Urothelium cell line (cell line): ENCODE measurements around the gene VWA1.
"Not testable (repeated sequence)": the region's sequence is repeated elsewhere in the genome, so short reads cannot be mapped to it uniquely, and the experiment has no call there.

Experiments
- DNase-seq: peaks from one replicate; pipeline ENCODE4 v3.0.0; 2011; ENCODE audit warnings: low spot score, mixed read lengths
- FAIRE-seq: peaks from 2 replicates; lab custom pipeline; 2011; peaks lifted over from hg19 to GRCh38; lab: Jason Lieb, UNC

Gene VWA1

DNA sequence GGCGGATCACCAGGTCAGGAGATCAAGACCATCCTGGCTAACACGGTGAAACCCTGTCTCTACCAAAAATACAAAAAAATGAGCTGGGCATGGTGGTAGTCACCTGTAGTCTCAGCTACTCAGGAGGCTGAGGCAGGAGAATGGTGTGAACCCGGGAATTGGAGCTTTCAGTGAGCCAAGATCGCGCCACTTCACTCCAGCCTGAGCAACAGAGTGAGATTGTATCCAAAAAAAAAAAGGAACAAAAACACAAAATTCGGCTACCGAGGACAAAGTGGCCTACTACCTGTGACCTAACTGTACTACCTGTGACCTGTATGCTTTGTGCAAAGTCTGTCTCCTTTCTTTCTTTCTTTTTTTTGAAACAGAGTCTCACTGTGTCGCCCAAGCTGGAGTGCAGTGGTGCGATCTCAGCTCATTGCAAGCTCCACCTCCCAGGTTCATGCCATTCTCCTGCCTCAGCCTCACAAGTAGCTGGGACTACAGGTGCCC, 32.5 kb upstream of the VWA1 start:
- not testable (repeated sequence) for FAIRE-seq, DNase-seq

DNA sequence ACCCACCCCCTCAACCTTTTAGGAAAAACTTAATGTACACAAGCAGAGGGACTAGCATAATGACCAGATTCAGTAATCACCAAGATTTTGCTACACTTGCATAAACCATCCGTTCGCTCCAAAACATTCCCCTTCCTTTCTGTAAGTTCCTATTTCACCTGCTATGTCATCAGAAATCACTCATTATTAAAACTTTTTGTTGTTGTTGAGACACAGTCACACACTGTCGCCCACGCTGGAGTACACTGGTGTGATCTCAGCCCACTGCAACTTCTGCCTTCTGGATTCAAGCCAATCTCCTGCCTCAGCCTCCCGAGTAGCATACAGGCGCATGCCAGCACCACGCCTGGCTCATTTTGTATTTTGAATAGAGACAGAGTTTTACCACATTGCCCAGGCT, 31.8 kb upstream of the VWA1 start:
- DNase-seq (no peak), FAIRE-seq (no peak)

DNA sequence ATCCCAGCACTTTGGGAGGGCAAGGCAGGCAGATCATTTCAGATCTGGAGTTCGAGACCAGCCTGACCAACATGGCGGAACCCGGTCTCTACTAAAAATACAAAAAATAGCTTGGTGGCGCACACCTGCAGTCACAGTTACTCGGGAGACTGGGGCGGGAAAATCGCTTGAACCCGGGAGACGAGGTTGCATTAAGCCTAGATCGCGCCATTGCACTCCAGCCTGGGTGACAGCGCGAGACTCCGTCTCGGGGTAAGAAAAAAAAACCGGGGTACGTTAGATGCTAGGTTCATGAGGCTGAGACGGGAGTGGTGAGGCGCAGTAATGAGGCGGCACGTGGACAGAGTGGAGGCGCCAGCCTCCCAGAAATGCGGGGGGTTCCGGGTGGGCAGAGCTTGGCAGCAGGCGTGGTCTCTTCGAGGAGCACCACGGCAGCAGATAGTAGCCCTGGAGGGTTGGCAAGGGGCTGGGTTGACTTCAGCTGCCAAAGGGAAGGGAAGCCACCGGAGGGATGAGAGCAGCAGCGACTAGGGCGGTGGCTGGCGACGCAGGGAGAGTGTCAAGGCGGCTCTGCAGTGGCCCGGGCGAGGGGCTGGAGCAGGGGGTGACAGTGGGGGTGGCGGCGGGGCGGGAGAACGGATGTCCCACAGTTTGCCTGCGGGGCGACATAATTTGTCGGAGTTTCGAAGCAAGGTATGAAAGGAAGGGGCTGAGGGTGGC, 29.2 kb upstream of the VWA1 start:
- no peak for DNase-seq
- no peak for FAIRE-seq

DNA sequence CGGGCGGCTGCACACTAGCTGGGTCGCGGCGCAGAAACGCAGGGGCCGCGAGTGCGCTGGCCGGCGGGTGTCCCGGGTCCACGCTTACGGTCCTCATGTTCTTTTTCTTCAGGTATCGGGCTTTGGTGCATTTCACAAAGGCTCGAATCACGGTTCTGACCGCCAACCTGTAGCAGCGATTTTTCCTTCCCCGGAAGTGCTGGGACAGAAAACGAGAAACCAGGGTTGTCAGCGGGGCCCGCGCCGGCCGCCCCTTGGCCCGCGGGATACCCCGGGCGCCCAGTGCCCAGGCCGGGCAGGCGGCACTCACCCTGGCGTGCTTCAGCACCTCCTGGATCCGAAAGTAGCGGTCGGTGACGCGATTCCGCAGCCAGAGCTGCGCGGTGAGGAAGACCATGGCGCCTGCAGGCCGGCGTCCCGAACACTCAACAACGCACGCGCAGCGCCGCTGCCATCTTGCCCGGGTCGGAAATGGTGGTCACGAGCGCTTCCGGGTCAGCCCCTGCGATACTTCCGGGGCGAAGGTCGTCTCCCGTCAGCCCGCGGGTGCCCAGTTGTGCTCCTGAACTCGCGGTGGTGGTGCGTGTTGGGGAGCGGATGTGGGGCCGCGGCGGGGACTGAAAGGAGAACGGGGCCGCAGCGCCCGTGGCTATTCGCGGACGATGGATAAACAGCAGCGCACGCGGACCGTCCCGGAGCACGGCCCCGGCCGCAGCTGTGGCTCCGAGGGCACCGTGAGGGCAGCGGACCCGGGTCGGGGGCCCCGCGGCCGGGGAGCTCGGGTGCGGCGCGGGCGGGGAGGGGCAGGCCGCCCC, 28.5 kb upstream of the VWA1 start, which contains the start of gene MRPL20:
TSS of gene MRPL20 (minus strand) at position 473 of the 815 bp plus-strand sequence. CDS start at position 397, 76 bp downstream.
- DNase-seq, result peak; percentile 92
- FAIRE-seq, result peak; percentile 69

DNA sequence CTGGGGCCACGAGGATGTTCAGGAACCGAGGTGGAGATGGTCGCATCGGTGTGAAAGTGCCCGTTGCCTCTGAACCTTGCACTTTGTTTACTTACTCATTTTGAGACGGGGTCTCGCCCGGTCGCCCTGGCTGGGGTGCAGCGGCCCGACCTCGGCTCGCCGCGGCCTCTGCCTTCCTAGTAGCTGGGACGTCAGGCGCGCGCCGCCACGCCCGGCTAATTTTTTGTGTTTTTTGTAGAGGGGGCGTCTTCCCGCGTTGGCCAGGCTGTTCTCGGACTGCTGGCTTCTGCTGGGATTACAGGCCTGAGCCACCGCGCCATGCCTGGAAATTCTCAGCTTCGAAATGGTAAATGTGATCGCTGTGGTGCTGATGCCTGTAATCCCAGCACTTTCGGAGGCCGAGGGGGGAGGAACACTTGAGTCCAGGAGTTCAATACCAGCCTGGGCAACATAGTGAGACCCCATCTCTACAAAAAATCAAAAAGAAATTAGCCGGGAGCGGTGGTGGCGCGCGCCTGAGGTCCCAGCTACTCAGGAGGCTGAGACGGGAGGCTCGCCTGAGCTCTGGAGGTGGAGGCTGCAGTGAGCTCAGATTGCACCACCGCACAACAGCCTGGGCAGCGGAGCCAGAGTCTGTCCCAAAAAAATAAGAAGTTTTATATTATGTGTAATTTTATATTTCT, 27.7 kb upstream of the VWA1 start:
- DNase-seq, result no peak

DNA sequence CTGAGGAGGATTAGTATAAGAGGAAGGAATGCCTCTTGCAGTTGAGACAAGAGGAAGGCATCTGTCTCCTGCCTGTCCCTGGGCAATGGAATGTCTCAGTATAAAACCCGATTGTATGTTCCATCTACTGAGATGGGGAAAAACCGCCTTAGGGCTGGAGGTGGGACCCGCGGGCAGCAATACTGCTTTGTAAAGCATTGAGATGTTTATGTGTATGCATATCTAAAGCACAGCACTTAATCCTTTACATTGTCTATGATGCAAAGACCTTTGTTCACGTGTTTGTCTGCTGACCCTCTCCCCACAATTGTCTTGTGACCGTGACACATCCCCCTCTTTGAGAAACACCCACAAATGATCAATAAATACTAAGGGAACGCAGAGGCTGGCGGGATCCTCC, 25.3 kb upstream of the VWA1 start:
- not testable (repeated sequence) for DNase-seq, FAIRE-seq

More for the DNA sequence above, 27.7 kb upstream of the VWA1 start:
- no peak for FAIRE-seq

DNA sequence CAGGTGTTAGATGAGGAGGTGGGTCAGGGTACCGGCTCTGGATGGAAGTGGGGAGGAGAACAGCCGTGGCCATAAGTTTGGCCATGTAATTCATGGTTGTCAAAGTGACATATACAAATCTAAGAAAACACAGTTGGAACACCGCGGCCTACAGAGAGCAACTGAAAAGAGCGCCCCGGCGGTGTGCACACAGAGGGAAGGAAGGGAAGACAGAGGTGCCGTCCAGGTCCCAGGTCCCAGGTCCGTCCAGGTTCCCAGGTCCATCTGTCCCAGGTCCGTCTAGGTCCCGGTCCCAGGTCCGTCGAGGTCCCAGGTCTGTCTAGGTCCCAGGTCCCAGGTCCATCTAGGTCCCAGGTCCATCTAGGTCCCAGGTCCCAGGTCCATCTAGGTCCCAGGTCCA, 23.9 kb upstream of the VWA1 start:
- no peak for DNase-seq
- FAIRE-seq, result no peak

DNA sequence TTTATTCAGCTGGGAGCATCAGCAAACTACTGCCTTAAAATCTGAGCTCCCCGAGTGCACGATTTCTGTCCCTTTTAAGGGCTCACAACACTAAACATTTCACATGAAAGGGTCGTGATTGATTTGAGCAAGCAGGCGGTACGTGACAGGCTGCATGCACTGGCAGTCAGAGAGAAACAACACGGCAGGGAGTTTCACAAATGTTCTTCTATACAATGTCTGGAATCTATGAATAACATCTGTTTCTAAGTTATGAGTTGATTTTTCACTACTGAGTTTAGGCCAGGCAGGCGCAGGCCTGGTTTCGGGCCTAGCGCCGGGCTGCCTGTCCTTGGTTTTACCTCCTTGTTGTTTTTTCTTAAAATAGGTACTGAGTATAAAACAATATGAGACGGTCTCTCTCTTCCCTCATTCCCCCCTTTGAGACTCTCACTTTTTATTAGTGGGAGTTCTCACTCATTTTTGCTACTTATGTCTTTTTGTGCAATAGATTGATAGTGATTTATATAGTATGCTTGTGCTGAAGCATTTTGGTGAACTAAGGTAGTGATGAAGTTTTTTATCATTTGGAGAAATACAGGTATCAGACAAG, 23.1 kb upstream of the VWA1 start:
- DNase-seq, FAIRE-seq: not testable (repeated sequence)

DNA sequence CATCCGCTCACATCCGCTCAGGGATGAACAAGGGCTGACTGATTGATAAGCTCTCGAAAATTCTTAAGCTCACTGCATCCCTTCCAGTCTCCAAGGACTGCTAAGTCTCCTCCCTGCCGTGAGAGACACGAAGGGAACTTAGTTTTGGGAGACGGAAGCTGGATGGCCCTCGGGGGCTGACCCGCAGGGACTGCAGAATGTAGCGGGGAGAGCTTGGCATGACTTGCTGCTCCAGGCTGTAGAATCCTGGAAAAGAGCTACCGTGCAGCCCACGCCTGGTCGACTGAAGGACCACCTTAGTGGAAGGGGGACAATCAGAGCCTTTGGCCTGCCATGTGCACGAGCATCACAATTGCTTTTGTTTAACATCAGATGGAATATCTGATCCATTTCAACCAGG, 19.7 kb upstream of the VWA1 start:
- FAIRE-seq, result no peak
- DNase-seq, result no peak

DNA sequence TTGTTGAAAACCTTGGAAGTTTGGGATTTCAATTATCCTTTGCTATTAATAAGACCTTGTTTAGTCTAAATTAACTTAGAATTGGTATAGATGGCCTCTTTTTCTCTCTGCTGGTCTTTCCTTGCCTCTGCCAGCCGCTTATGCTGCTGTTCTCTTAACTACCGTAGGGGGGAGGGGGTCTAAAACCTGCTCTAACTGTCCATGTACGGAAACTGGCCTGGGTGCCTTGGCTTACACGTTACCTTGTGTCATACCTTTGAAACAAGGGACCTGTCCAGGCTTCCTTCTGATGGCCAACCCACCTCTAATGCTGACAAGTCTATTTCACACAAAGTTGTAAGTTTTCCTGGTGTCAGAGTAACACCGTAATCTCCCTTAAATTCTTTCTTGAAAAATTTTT, 18.1 kb upstream of the VWA1 start:
- DNase-seq, FAIRE-seq: not testable (repeated sequence)

DNA sequence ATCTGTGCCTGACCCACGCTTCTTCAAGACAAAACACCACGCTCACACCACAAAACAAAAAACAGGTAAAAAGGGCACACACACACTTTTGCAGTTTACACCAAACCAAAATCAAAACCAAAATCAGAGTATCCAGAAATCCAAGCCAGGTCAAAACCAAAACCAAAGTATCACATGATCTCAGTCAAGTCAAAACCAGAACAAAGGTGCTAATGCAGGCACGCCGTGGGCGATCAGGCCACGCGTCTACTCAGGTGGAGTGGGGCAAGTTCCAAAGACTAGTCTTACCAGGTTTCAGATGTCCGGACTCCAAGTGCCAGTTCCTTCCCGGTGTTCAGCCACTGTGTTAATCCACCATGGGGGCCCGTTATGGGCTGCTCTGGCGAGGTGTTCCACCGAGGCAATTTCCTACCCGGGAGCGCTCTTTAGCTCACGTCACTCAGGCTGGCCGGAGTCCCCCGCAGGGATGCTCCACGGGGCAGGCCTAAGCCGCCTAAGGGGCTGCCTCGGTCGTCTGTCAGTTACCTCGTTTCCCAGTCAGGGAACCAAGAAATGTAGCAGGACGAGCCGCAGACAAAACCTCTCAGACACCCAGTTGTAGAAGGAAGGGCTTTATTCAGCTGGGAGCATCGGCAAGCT, 17.5 kb upstream of the VWA1 start:
- DNase-seq, FAIRE-seq: not testable (repeated sequence)

DNA sequence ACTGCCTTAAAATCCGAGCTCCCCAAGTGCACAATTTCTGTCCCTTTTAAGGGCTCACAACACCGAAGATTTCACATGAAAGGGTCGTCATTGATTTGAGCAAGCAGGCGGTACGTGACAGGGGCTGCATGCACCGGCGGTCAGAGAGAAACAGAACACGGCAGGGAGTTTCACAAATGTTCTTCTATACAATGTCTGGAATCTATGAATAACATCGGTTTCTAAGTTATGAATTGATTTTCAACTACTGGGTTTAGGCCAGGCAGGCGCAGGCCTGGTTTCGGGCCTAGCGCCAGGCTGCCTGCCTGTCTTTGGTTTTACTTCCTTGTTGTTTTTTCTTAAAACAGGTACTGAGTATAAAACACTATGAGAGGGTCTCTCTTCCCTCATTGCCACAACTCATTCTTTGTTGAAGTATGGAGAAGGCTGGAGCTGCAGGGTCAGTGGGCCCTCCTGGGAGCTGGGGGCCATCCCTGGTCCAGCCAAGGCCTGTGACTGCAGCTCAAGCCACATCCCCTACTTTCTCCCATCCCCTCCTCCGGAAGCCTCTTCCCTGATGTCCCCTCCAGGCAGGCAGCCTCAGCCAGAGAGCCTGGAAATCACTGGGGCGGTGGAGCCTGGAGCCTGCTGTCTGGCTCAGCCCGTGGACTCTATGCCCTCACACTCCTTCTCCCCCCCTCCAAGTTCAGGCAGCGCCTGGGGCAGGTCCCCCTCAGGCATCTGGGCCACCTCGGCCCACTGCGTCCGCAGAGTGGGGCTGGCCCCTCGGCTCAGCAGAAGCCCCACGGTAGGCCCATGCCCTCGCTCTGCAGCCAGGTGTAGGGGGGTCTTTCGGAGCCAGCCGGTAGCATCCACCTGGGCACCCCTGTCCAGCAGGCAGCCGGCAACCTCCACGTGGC, 16.8 kb upstream of the VWA1 start:
- DNase-seq, result no peak
- FAIRE-seq, result no peak

DNA sequence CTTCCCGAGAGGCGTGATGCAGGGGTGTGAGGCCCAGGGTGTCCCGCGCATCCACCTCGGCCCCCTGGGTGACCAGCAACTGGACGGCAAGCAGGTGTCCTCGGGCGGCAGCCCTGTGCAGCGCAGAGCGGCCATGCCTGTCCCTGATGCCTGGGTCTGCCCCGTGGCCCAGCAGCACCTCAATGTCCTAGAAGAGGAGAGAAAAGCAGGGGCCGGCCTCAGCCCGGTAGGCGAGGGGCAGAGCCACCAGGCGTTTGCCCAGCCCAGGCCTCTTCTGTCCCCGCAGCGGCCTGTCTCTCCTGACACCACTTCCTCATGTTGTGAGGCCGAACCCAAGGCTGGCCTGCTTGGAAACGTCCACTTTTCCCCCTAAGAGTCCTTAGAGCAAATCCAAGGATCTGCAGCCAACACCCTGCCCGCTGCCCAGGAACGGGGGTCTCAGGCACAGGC, 16.1 kb upstream of the VWA1 start:
- DNase-seq, result no peak
- no peak for FAIRE-seq

DNA sequence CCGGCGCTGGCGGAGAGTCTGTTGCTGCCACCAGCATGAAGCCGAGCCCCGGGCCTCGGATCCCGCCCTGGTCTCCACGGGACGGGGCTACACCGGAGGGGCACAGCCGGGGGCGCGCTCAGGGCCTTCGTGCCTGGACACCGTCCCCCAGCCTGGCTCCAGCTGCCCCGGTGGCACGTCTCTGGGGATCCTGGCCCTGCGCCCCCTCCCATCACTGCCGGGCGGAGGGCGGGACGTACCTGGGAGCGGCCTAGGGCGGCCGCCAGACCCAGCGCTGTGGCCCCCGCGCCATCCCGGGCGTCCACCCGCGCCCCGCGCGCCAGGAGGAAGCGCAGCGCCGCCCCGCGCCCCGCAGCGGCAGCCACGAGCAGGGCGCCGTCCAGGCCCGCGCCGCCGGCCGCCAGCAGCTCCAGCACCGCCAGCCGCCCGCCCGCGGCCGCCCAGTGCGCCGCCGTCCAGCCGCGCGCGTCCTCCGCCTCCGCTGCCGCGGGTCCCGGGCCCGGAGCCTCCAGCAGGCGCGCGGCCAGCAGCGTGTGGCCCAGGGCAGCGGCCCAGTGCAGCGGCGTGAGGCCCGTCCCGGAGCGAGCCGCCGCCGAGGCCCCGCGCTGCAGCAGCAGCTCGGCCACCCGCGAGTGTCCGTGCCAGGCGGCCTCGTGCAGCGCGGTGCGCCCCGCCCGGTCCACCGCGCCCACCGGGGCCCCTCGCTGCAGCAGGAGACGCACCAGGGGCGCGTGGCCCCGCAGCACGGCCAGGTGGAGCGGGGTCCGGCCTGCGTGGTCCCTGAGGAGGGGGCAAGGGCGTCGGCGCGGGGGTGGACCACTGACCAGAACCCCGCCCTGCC, 15.5 kb upstream of the VWA1 start:
- DNase-seq, result no peak
- FAIRE-seq, result no peak

DNA sequence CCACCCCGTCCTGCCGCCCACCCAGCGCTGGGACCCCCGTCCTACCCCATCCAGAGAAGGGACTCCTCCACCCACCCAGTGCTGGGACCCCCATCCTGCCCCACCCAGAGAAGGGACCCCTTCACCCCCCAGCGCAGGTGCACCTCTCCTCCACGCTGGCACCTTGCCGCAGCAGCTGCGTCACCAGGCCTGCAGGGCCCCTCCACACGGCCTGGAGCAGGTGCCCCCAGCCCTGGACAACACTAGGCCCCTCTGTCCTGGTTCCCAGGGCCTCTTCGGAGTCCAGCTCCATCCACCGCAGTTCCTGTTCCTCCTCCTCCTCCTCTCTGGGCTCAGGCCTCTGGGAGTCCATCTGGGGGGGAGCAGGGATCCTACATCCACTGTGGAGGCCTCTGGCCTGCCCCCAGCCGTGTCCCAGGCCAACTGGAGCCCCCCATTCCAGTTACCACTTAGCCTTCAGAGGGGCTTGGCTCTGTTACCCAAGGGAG, 14.8 kb upstream of the VWA1 start:
- FAIRE-seq, result no peak
- no peak for DNase-seq

DNA sequence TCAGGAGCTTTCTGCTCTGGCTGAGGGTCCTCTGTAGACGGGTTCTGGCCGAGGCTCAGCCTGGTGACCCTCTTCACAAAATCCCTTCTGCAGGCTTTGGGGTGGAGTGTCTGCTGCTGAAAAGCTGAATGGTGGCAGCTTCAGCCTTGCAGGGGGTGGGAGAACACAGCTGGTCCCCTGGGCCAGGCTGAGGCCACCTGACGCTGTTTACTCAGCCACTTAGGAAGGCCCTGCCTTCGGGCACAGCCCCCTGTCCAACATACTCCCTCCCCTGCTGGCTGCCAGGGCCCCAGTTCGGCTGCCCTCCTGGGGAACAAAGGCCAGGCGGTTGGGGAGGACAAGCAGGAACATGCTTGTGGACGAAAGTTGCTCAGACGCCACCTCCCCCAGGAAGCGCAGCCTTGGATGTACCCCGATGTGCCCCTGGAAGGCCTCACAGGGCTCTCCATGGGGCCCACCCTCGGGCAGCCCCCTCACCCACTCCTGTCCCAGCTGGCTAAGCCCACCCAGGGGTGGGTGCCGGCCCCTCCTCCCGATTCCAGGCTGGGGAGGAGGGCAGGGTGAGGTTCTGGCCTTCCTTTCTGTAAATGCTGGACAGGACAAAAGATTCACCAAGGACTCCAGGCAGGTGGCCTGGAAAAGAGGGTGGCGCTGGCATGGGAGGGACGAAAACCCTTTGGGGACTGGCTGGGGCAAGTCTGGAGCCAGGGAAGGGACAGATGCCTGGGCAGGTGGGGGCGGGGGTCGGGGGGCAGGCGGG, 14.2 kb upstream of the VWA1 start, which contains the start of gene ANKRD65:
TSS of gene ANKRD65 (minus strand) at position 130 of the 760 bp plus-strand sequence. CDS start 271 bp downstream, outside the sequence.
- FAIRE-seq (no peak), DNase-seq (no peak)

DNA sequence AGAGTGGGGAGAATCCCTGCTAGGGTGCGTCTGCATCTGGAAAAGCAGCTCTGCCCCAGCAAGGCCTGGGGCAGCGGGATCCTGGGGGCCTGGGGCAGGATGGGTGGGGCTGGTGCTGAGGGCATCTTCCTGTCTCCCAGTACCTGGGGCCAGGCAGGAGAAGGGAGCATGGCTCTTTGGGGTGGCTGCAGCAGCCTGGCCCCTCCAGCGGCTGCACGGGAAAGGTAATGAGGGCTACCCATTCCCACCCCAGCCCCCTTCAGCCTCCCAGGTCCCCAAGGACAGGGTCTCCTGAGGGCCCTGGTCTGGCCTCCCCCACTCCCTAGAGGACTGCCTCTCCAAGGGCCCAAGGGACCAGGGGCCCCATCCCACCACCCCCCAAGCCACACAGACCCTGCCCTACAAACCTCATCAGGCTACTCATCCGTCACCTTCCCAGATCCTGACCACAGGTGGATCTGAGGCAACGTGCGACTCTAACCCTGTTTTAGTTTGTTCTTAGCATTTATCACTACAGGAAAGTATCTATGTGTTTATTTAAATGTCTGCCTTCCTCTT, 13.5 kb upstream of the VWA1 start:
- no peak for DNase-seq
- FAIRE-seq, result no peak
